SH-SY5Y (cell line): ENCODE results near the gene MECP2.

Experiments used
- GATA2 ChIP-seq: IDR thresholded peaks from 2 replicates; pipeline ENCODE4 v1.6.1; 2011; ENCODE audit warnings: mild to moderate bottlenecking, low read depth, low read length
- GATA3 ChIP-seq: IDR thresholded peaks from 2 replicates; pipeline ENCODE4 v1.6.1; 2011; ENCODE audit warnings: low read depth, mild to moderate bottlenecking, low read length, moderate library complexity

Gene MECP2

DNA sequence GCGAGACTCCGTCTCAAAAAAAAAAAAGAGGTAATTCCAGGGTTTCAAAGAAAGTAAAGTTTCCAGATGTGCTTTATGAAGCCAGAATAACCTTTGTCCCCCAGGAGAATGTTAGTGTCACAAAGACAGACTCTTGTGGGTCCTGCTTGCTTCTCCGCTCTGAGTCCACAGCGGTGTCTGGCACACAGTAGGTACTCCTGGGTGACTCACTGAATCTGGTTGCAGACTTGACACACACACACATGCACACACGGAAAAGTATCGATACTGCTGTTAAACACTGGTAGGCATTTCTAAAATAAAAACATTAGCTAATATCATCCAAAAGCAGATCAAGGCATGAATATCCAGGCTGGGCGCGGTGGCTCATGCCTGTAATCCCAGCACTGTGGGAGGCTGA is 102.0 kb downstream of the MECP2 start:
- TF ChIP-seq GATA2 (no peak), GATA3 (no peak)

- TF ChIP-seq GATA3: no peak
- TF ChIP-seq GATA2: no peak
These were observed 103.5 kb downstream of the MECP2 start for GRCh38 chrX:153993978-153994377.

DNA sequence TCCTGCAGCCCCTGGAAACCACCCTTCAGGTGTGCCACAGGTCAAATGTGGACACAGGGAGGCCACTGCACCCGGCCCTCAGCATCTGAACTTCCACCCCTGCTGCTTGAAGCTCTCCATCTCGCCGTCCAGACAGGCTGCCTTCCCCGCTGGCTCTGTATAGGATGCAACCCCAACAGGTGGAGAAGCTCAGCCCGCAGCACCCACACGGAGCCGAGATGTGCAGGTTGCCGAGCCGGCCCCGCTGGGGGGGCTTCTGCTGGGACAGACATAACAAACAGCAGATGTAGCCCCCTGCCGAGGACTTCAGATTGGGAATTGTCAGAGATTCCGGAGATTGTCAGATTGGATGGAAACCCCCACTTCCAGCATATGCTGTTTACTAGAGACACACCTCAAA is 104.4 kb downstream of the MECP2 start:
- TF ChIP-seq GATA2 (no peak), GATA3 (no peak)

DNA sequence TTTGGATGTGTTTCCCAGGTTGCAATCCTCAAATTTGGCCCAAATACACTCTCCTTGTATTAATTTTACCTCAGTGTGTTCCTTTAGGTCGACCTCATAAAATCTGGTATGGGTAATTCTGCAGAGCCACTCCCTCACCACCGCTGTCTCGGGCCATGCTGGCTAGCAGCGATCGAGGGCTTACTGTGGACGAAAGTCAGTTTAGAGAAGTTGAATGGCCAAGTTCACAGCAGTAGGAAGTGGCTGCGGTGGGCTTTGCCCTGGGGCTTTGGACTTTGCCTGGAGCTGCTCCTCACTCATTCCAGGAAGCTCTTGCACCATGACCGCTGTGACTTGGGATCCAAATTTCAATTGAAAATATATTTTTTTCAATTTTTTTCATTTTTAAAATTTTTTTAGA is 105.3 kb downstream of the MECP2 start:
- TF ChIP-seq GATA3: no peak
- TF ChIP-seq GATA2: no peak

GRCh38 chrX:153991013-153991580 is 106.4 kb downstream of the MECP2 start:
- TF ChIP-seq GATA3 (no peak), GATA2 (no peak)

DNA sequence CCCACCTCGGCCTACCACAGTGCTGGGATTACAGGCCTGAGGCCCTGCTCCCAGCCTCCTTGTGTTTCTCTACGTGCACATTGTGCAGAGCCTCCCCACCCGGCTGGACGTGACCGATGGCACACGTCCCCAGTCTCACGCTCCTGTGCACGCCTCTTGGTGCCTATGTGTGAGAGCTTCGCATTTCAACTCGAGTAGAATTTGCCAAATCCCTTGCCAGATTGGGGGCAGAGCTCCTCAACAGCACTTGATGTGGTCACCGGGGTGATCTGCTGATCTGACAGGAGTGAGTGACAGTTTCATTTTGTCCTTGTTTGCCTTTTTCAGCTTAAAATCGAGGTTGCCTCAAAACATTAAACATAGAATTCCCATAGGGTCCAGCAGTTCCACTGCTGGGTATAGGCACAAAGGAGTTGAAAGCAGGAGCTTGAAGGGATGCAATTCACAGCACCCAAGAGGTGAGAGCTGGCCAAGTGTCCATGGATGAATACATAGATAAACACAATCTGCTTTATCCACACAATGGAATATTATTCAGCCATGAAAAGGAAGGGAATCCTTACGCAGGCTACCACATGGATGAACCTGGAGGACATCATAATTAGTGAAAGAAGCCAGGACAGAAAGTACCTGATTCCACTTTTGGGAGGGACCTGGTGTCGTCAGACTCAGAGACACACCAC is 107.4 kb downstream of the MECP2 start:
- TF ChIP-seq GATA2 (no peak), GATA3 (no peak)

DNA sequence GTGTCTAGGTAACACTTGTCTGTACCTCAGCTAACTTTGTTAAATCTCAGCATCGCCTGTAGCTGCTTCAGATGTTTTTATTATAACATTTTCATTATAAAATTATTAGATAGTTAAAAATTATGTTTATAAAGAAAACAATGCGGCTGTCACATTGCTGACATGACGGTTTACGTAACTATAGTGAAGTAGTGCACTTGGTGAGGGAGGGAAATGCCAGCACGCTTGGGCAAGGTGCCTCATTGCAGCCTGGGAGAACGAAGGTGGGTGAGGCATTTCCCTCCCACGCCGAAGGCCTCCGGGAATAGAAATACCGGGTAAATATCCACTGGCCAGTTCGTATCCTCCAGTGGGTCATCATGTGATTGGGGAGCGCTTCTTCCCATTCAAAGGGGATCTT is 109.0 kb downstream of the MECP2 start:
- TF ChIP-seq GATA2 (no peak), GATA3 (no peak)

- TF ChIP-seq GATA2 (no peak), GATA3 (no peak)
These were observed 113.0 kb downstream of the MECP2 start for GRCh38 chrX:153984351-153985178.

GRCh38 chrX:153983321-153983801 is 114.2 kb downstream of the MECP2 start:
- TF ChIP-seq GATA3: no peak
- TF ChIP-seq GATA2: no peak

- TF ChIP-seq GATA3 (no peak), GATA2 (no peak)
These were observed 115.6 kb downstream of the MECP2 start for GRCh38 chrX:153981771-153982533.

DNA sequence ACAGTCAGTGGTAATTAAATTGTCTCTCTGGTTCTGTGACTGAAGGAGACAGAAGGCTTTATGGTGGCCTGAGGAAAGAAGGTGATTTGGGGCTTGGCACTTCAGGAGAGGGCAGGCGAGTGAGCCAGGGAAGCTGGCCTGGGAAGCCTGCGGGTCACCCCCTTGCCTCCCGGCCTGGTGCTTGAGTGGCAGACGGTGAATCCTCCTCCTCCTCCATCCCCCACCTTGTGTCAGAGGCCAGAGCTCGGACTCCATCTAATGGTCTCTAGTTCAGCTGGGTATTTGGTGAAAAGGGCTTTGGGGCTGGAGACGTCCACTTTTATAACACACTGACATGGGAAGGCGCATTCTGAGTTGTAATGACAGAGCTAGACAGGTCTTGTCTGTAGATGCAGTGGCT is 116.3 kb downstream of the MECP2 start:
- TF ChIP-seq GATA3: no peak
- no peak for TF ChIP-seq GATA2

- TF ChIP-seq GATA3: no peak
- TF ChIP-seq GATA2: no peak
These were observed 122.7 kb downstream of the MECP2 start for GRCh38 chrX:153974726-153975286.

DNA sequence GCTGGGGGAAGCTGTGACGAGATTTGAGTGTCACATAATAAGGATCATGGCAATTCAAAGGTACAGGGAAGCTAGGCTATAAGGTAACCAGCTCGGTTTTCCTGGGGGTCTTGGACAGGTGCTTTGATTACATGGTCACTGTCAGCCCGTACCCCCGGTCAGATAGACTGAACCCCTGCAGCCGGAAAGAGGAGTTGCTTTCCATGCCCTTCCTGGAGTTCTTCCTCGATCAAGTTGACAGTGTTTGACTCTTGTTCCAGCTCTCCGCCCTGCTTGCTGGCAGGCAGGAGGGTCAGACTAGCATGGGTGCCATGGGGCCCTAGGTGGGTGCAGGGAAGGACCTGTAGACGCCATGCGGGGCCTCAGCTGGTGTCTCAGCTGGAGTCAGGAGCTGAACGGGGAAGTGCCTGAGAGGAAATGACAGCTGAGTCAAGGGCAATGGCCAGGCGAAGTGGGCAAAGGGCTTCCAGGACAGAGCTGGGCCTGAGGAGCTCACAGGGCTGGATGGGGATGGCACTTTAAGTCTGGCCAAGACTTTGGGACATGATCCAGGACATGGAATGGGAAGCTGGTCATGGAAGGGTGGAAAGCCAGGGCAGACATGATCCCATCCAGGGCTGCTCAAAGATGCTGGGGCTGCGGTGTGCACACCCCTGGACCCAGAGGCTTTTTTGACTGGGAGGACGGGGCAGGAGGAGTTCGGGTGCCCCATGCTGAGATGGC is 123.4 kb downstream of the MECP2 start:
- TF ChIP-seq GATA2 (no peak), GATA3 (no peak)
